Measurements from ENCODE around the gene PSAP.
"Not testable (repeated sequence)": the region's sequence is repeated elsewhere in the genome, so short reads cannot be mapped to it uniquely, and the experiment has no call there.

Gene PSAP

DNA sequence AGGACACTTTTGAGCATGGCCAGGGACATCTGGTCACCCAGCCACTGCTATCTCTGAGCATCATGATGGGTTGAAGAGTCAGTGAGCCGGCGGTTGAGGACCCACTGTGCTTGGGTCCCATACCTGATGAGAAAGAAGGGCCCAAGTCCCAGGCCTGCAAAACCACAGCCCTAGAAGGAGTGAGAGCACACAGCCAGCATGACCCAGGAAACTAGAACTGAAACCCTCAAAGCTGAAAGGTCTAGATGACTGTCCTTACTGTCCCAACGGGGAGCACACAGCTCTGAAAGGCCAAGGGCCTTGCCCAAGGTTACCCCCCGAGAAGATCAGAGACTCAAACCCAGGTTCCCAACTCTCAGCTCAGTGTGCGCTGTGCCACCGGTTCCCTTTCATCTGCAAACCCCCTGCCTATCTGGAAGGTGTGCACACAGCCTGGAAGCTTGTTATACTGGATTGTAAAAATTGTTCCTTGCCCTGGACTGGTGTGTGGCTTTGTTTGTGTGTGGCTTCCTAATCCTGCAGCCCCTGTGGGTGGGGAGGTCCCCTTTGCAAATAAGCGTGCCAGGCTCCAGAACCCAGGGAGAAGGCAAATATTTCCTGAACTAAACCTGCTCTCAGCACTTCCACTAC lies 22.6 kb upstream of the PSAP start:
- DNase-seq = no peak

DNA sequence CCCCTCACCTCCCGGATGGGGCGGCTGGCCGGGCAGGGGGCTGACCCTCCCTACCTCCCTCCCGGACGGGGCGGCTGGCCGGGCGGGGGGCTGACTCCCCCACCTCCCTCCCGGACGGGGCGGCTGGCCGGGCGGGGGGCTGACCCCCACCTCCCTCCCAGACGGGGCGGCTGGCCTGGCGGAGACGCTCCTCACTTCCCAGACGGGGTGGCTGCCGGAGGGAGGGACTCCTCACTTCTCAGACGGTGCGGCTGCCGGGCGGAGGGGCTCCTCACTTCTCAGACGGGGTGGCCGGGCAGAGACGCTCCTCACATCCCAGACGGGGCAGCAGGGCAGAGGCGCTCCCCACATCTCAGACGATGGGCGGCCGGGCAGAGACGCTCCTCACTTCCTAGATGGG lies 18.6 kb upstream of the PSAP start:
- not testable (repeated sequence) for DNase-seq

DNA sequence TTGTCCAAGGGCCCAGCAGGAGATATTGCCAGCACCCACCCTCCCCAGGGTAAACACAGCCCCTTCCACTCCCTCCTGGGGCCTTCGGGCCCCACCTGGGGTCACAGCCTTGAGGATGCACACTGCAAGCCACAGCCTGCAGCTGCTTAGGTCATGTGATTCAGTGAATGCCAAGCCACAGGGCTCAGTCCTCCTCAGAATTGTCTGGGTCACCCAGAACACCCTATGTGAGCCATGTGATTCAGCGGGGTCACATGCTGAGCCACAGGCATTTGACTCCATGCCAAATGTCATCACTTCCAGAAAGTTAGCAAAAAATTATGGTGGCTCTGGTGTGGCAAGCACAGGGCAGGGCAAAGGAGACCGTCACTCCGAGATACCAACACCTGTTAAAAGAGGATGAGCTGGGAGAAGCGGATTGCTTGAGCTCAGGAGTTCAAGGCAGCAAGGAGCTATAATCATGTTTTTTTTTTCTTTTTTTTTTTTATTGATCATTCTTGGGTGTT lies 17.2 kb upstream of the PSAP start:
- no peak for DNase-seq

DNA sequence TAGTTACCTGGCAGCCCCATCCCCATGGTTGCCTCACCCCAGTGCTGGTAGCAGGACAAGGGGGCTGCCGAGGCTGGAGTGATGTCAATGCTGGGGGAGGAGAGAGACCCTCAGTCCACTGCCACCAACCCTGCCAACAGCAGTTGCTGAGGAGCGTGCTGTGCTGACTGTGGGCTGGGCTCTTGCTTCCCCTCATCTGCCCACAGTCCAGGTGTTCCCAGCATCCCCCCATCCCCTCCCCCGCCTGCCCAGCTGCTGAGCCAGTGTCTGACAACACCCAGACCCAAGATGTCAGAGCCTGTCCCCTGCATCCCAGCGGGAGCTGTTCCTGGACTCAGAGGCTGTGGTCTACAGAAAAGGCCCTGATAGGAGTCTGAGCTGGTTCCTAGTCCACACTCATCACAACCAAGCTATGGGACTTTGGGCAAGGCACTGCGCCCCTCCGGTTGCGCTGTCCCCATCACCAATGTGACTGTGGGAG lies 14.6 kb upstream of the PSAP start:
- DNase-seq = no peak

DNA sequence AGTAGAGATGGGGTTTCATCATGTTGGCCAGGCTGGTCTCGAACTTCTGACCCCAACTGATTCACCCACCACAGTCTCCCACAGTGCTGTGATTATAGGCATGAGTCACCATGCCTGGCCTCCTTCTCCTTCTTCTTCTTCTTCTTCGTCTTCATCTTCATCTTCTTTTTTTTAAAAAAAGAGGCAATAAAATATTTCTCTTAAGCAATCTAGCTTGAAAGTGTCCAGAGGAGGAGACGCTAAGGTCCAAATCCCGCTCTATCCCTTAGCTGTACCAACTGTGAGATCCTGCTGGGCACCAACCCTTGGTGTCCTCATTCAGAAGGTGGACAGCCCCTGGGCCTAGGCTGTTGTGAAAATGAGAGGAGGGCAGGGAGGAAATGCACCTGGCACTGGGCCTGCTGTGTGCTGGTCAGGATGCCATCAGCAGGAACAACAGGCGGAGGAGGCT lies 13.9 kb upstream of the PSAP start:
- no peak for DNase-seq

DNA sequence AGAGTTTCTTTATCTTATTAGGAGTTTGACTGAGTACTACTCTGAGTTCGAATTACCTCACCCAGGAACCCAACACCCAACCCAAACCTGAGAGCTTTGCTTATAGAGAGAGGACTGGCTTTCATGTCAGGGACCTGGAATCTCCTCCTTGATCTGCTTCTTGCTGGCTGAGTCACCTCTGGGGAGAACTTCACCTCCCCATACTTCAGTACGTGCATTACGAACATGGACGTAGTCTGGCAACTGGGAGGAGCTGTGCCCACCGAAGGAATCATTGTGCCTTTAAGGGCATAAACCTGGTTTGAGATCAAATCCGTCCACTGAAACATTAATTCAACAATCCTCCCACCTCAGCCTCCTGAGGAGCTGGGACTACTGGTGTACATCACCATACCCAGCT lies 12.2 kb upstream of the PSAP start:
- no peak for DNase-seq

DNA sequence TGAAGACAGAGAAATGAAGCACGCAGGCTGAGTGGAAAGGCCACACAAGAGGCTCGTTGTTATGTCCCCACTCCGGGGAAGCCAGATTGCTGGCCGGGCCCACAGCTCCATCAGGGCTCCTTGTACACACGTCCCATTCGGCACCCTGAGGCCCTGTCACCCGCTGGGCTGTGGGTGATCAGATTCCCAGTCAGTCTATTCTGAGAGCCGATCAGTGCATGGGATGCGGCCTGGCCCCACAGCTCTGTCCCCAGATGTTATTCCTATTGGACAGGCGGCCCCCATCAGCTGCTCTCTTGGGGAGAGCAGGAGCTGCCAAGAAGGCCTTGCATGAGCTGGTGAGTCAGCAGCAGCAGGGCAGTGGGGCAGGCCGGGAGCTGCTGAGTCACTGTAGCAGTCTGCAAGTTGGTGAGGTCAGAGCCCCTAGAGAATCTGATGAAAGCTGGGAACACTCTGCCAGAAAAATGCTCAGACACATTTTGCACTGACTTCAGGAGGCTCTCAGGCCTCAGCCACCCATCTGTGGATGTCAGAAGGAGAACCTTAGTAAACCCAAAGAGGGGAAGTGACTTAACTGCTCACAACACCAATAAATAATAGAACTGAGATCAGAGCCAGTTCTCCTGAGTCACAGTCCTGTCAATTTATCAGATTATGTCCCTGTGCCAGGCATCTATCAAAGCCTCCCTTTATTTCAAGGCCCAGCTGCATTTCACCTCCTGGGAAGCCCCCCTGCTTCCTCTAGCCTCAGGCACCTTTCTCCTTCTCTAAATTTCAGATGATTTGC lies 9.4 kb upstream of the PSAP start:
- peak; percentile 44 for DNase-seq

DNA sequence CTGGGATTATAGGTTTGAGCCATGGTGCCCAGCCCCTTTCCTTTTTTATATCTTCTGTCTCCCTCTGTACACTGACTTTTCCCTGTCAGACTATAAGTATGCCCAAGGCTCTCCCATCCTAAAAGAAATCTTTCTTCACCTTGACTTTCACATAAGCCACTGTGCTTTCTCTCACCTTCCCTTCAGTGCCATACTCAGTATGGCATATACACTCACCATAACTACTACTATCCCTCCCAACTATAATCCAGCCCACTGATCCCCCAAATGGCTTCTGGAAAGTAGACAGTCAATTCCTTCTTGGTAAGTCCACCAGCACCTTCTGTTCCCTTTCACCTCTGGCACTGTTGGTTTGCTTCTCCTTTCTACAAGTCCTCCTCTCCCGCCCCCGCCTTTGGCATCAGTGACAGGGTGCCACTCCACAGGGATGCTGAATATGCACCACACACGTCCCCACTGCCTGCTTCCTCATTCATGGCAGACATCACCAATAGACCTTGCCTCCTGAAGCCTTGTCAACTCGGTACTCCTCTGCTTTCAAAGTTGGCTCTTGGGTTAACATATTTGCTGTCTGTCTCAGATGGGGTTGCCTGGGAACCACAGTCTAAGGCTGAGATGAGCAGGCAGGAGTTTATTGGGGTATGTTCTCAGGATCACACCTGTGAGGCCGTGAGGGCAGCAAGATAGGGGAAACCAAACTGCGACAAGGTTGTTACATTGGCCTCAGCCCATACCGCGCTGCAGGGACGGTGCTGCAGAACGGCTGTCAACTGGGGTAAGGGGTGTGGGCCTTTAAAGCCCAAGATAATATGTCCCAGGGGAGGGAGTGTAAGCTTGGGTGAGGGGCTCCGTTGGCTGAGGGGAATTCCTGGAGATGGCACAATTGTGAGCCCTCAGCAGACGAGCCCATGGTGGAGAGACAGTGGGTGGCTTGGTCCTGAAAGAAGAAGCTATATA lies 7.2 kb upstream of the PSAP start:
- DNase-seq = no peak

DNA sequence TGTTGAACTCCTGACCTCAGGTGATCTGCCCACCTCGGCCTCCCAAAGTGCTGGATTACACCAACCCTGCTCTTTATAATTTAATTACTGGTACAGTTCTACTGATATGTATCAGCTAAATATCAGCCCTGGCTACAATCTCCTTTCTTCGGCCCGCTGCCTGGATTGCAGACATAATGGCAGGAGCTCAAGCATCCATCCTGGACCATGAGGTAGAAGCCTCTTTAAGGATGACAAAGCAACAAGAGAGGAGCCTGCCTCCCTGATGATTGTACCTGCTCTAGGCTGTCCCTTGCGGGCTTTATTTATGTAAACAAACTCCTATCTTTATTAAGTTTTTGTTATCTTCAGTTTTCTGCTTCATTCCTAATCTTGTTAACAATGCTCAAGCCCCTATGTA lies 5.6 kb upstream of the PSAP start:
- no peak for DNase-seq

DNA sequence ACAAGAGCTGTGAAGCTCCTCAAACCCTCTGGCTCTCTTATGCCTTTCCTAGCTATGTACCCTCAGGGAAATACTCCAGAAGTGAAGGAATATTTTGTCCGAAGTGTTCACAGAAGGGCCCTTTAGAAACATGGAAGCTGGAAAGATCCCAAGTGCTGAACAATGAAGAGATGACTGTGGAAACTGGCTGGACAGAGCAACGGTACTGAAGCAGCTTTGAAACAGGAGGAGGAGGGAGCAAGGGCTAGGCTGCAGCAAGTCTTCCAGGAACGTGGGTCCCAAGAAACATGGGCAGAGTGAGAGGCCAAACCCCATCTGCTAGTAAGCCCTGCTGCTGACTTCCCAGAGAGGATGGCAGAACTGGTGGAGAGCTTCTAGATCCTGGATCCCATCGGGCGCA lies 3.0 kb upstream of the PSAP start:
- DNase-seq = no peak

DNA sequence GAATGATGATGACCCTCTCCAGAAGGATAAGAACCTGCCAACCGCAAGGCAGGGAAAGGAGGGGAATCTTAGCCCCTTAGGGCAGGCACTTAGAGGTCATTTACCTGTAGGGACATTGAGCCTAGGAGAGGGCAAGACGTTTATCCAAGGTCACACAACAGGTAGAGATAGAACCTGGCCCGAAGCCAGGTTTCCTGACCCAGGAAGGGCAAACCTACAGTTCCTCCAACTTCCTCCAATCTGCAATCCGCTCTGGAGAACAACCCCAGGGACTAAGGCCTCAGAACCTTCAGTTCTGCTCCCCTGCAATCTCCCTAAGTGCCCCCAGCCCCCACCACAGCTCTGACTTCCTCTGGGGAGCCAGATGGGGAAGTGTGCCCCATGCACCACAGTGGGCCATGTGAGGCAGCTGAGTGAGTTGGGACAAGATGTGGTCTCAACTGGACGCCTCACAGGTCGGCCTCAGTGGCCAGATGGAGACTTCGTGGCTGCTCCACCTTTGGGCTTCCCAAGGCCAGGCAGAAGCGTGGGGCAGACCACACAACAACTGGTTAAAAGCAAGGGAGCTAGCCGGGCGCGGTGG lies 1.4 kb upstream of the PSAP start:
- no peak for DNase-seq

DNA sequence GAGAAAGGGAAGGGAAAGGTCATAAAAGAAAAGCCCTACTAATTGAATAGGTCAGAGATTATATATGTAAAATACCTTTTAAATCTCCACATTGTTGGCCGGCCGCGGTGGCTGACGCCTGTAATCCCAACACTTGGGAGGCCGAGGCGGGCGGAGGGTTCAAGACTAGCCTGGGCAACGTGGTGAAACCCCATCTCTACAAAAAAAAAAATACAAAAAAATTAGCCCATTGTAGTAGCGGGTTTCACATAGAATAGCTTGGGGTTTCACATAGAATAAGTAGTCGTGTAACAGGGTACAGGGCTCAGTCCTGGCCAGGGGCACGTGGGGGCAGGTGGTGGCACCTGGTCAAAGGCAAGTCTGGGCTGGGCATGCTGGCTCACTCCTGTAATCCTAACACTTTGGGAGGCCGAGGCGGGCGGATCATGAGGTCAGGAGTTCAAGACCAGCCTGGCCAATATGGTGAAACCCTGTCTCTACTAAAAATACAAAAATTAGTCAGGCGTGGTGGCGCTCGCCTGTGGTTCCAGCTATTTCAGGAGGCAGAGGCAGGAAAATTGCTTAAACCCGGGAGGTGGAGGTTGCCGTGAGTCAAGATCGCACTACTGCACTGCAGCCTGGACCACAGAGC lies 529 bp upstream of the PSAP start:
- not testable (repeated sequence) for DNase-seq

DNA sequence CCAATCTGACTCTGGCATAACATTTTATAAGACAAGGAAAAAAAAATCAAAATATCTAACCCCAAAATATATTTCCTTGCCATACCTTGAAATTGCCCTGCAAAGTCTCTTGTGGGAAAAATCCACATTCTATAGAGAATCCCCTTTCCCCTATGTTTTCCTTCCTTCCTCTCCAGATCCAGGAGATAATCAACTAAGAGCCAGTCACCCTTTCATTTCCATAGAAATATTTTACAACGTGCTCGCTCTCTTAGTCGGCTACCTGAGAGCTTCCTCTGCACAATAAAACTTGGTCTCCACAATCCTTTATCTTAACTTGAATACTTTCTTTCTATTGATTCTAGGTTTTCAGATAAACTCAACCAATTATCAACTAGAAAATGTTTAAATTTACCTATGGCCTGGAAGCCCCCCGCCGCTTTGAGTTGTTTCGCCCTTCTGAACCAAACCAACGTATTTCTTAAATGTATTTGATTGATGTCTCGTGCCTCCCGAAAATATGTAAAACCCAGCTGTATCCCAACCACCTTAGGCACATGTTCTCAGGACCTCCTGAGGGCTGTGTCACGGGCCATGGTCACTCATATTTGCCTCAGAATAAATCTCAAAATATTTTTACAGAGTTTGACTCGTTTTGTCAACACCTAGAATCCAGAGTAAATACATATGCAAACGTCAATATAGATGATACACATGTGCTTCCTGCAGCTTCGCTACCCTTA lies 869 bp downstream of the PSAP start:
- DNase-seq = no peak

DNA sequence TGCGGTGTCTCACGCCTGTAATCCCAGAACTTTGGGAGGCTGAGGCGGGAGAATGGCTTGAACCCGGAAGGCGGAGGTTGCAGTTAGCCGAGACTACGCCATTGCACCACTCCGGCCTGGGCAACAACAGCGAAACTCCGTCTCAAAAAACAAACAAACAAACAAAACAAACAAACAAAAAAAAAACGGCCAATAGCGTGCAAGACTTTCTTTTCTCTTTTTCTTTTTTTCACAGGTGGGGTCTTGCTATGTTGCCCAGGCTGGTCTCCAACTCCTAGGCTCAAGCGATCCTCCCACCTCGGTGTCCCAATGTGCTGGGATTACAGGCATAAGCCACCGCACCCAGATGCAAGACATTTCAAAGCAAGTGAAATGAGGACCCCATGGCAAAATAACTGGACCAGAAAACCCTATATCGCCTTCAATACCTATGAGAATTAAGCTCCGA lies 1.6 kb downstream of the PSAP start:
- DNase-seq = no peak

DNA sequence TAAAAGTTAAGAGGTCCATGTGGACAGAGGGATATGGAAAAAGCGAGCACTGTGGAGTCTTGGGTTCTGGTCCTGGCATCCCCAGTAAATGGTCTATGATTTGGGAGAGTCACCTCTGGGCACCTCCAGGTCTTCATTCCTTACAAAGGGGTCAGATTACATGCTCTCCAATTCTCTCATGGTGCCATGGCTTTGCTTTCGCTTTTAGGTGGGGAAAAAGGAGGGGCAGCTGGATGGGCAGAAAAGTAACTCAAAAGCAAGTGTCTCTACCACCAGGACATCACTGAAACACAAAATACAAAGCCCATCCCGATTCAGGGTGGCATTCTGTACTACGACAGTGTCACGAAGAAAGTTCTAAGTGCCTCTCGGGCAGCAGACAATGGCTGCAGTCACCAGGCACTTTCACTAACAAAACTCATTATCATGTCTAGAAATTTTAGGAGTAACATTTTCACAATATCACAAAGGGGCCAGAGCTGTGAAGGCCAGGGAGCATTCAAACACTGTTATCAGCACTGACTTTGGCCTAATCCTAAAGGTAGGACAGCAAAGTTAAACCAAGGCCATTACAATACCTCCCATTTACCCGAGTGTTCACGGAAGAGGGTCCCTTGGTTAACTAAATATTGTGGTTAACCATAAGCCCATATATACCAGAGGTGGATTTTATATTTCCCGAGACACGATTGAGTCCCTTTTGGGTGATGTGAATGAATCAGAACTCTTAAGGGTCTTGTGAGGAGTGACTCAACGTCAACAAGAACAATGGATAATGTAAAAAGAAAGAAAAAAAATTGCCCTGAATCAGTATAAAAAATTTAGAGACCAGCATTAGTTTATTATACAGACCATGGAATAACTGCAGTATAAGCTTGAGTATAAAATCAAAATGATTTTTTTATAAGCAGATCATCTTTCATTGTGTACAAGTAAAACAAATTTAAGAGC lies 2.5 kb downstream of the PSAP start:
- DNase-seq = no peak

DNA sequence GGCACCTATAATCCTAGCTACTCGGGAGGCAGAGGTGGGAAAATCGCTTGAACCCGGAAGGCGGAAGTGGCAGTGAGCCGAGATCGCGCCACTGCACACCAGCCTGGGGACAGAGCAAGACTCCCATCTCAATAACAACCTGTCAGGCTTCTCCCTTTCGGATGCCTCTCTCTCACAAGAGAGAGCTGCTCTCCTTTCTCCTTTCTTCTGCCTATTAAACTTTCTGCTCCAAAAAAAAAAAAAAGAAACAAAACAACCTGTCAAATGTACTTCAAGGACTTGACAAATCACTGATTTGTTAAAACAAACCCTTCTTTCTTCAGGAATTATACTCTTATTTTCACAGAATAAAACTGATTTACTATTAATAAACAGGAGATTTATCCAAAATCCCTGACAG lies 3.6 kb downstream of the PSAP start:
- no peak for DNase-seq

DNA sequence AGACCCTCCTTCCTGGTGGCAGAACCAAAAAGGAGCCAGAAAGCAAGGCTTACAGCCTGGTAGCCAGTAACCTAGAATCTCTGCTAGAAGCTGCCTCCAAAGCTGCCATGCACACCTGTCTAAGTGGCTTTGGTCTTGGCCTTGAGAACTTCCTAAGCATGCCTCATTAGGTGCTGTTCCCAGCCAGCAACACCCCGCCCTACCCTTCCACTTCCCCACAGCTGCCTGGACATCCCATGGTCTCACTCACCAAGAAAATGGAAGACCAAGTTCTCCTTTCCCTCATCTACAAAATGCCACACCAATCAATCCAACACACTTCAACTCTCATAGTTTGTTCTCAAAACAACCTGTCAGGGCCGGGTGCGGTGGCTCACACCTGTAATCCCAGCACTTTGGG lies 4.2 kb downstream of the PSAP start:
- no peak for DNase-seq

DNA sequence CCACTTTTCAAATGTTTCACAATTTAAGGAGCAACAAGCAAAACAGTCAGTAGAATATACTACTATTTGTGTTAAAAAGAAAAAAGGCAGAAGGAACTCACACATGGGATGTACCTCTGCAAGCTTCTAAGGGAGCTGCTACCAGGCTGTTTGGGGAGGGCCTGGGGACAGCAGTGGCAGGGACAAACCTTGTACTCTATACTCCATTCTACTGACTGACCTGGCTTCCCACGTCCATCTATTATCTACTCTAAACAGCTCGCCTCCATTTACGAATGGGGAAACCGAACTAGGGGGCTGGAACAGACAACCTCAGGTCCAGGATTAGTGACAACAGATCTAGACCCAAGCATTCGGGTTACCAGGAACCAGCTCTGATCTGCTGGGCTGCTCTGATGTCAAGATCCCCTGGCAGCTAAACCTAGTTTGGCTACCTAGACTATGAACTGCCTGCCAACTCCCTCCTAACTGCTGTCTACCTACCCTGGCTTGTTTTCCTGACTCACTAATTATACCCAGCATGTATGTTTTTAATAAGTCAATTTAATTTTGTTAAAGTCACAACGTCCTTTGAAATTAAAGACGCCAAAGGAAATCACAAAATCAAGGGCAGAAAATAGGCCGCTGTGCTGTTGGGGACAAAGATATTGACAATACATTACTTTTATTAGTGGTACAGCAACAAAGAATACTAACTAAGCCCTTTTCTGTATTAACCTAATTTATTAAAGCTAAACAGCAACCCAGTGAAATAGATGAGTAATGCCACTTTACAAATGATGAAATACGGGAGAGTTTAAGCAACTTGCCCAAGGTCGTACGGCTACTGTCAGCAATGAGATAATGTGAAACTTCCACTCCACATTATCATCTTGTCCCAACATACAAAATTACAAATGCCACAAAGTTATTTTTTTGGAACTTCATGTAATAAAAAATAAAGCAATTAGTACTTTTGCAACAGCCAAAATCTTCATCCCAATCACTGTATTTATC lies 5.3 kb downstream of the PSAP start:
- DNase-seq = no peak

DNA sequence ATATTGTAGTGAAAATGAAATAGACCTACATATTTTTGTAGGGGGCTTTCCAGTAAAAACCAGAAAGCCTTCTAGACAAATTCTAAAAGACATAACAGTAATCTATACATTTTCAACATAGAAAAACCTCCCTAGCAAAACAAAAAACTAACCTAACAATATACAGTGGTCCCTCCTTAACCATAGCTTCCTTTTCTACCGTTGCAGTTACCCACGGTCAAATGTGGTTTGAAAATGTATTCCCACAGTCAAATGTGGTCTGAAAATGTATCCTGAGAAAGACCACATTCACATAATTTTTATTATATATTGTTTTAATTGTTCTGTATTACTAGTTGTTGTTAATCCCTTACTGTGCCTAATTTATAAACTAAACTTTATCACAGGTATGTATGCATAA lies 6.4 kb downstream of the PSAP start:
- no peak for DNase-seq
